Measurements from ENCODE around the gene PSD2.

Gene PSD2

GRCh38 chr5:139835656-139836055, 40.0 kb downstream of the PSD2 start:
- H3K4me3 ChIP-seq (ENCODE audit: low read length): no peak overlapping the region
- H3K9ac ChIP-seq (ENCODE audit: low read depth, low read length): no peak overlapping the region
- no peak overlapping the region for H3K4me2 ChIP-seq (ENCODE audit: low read length)
- H3K36me3 ChIP-seq (ENCODE audit: insufficient read depth, low read length): no peaks in the 10 kb centered on the region
- peaks cover 36% of the 10 kb centered on the region for H3K27me3 ChIP-seq (ENCODE audit: control insufficient read depth, insufficient read depth, low read length)
- no peaks in the 10 kb centered on the region for H3K4me1 ChIP-seq (ENCODE audit: control insufficient read depth, insufficient read depth, low read length)
- H3K9me3 ChIP-seq (replicated peaks; ENCODE audit: low read length): no peaks in the 10 kb centered on the region

GRCh38 chr5:139836469-139837208, 41.0 kb downstream of the PSD2 start:
- Histone ChIP-seq H3K4me1 (ENCODE audit: control insufficient read depth, insufficient read depth, low read length) (no peaks in the 10 kb centered on the region), H3K36me3 (ENCODE audit: insufficient read depth, low read length) (no peaks in the 10 kb centered on the region), H3K4me2 (ENCODE audit: low read length) (no peak overlapping the region), H3K4me3 (ENCODE audit: low read length) (no peak overlapping the region), H3K9ac (ENCODE audit: low read depth, low read length) (no peak overlapping the region), H3K9me3 (replicated peaks; ENCODE audit: low read length) (no peaks in the 10 kb centered on the region), H3K27me3 (ENCODE audit: control insufficient read depth, insufficient read depth, low read length) (peaks cover 32% of the 10 kb centered on the region)

GRCh38 chr5:139837711-139838380, 42.2 kb downstream of the PSD2 start:
- H3K9ac ChIP-seq (ENCODE audit: low read depth, low read length): no peak overlapping the region
- no peak overlapping the region for H3K4me2 ChIP-seq (ENCODE audit: low read length)
- H3K9me3 ChIP-seq (replicated peaks; ENCODE audit: low read length): no peaks in the 10 kb centered on the region

DNA sequence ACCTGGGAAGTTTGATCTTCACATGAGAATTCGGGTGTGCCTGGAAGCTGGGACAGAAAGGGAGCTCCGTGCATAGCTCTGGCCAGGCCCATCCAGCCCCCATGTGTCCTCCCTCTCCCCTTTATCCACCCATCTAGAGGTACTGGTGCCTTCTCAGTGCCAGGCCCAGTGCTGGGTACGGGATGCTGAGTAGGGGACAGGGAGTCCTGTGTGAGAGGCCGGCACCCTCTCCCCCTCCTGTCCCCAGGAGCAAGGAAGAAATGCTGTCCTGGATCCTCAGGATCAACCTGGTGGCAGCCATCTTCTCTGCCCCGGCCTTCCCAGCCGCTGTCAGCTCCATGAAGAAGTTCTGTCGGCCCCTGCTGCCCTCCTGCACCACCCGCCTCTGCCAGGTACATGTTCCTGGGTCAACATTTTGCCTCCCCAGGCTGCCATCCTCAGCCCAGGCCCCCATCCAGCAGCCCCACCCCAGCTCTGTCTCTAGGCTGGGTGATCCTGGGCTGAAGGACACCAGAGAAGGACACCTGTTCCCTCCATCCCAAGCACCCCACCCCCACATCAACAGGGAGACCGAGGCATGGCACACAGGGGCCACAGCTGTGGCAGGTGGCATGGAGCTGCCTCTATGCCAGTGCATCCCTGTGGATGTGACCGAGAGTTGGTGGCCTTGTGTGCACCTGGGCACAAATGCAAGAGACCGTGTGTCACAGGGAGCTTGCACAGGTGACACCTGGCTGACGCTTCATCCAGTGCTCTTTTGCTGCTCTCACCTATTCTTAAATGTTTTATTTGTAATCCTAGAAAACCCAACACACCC, 43.0 kb downstream of the PSD2 start:
- Histone ChIP-seq H3K4me2 (ENCODE audit: low read length) (no peak overlapping the region), H3K36me3 (ENCODE audit: insufficient read depth, low read length) (no peaks in the 10 kb centered on the region), H3K9me3 (replicated peaks; ENCODE audit: low read length) (no peaks in the 10 kb centered on the region), H3K4me1 (ENCODE audit: control insufficient read depth, insufficient read depth, low read length) (no peaks in the 10 kb centered on the region), H3K4me3 (ENCODE audit: low read length) (no peak overlapping the region), H3K9ac (ENCODE audit: low read depth, low read length) (no peak overlapping the region), H3K27me3 (ENCODE audit: control insufficient read depth, insufficient read depth, low read length) (peaks cover 30% of the 10 kb centered on the region)

More at GRCh38 chr5:139837711-139838380, 42.2 kb downstream of the PSD2 start:
- no peaks in the 10 kb centered on the region for H3K36me3 ChIP-seq (ENCODE audit: insufficient read depth, low read length)
- no peak overlapping the region for H3K4me3 ChIP-seq (ENCODE audit: low read length)
- no peaks in the 10 kb centered on the region for H3K4me1 ChIP-seq (ENCODE audit: control insufficient read depth, insufficient read depth, low read length)
- H3K27me3 ChIP-seq (ENCODE audit: control insufficient read depth, insufficient read depth, low read length): peaks cover 31% of the 10 kb centered on the region

GRCh38 chr5:139839232-139839815, 43.7 kb downstream of the PSD2 start:
- Histone ChIP-seq H3K4me3 (ENCODE audit: low read length) (no peak overlapping the region), H3K4me1 (ENCODE audit: control insufficient read depth, insufficient read depth, low read length) (no peaks in the 10 kb centered on the region), H3K9me3 (replicated peaks; ENCODE audit: low read length) (no peaks in the 10 kb centered on the region), H3K9ac (ENCODE audit: low read depth, low read length) (no peak overlapping the region), H3K4me2 (ENCODE audit: low read length) (no peak overlapping the region), H3K27me3 (ENCODE audit: control insufficient read depth, insufficient read depth, low read length) (peaks cover 26% of the 10 kb centered on the region), H3K36me3 (ENCODE audit: insufficient read depth, low read length) (no peaks in the 10 kb centered on the region)

- H3K9ac ChIP-seq (ENCODE audit: low read depth, low read length): no peak overlapping the region
- no peaks in the 10 kb centered on the region for H3K4me1 ChIP-seq (ENCODE audit: control insufficient read depth, insufficient read depth, low read length)
- H3K36me3 ChIP-seq (ENCODE audit: insufficient read depth, low read length): no peaks in the 10 kb centered on the region
- H3K4me3 ChIP-seq (ENCODE audit: low read length): no peak overlapping the region
- no peak overlapping the region for H3K4me2 ChIP-seq (ENCODE audit: low read length)
- peaks cover 30% of the 10 kb centered on the region for H3K27me3 ChIP-seq (ENCODE audit: control insufficient read depth, insufficient read depth, low read length)
- H3K9me3 ChIP-seq (replicated peaks; ENCODE audit: low read length): no peaks in the 10 kb centered on the region
Observed at GRCh38 chr5:139839918-139840317, 44.3 kb downstream of the PSD2 start.

GRCh38 chr5:139841549-139841948, 45.9 kb downstream of the PSD2 start:
- Histone ChIP-seq H3K4me1 (ENCODE audit: control insufficient read depth, insufficient read depth, low read length) (no peaks in the 10 kb centered on the region), H3K9me3 (replicated peaks; ENCODE audit: low read length) (no peaks in the 10 kb centered on the region), H3K4me2 (ENCODE audit: low read length) (no peak overlapping the region), H3K9ac (ENCODE audit: low read depth, low read length) (no peak overlapping the region), H3K36me3 (ENCODE audit: insufficient read depth, low read length) (no peaks in the 10 kb centered on the region), H3K4me3 (ENCODE audit: low read length) (no peak overlapping the region), H3K27me3 (ENCODE audit: control insufficient read depth, insufficient read depth, low read length) (peaks cover 46% of the 10 kb centered on the region)

- Histone ChIP-seq H3K36me3 (ENCODE audit: insufficient read depth, low read length) (no peaks in the 10 kb centered on the region), H3K27me3 (ENCODE audit: control insufficient read depth, insufficient read depth, low read length) (peaks cover 53% of the 10 kb centered on the region), H3K9ac (ENCODE audit: low read depth, low read length) (no peak overlapping the region), H3K4me1 (ENCODE audit: control insufficient read depth, insufficient read depth, low read length) (no peaks in the 10 kb centered on the region), H3K4me3 (ENCODE audit: low read length) (no peak overlapping the region), H3K4me2 (ENCODE audit: low read length) (no peak overlapping the region), H3K9me3 (replicated peaks; ENCODE audit: low read length) (no peaks in the 10 kb centered on the region)
Observed at GRCh38 chr5:139842321-139842720, 46.7 kb downstream of the PSD2 start.

DNA sequence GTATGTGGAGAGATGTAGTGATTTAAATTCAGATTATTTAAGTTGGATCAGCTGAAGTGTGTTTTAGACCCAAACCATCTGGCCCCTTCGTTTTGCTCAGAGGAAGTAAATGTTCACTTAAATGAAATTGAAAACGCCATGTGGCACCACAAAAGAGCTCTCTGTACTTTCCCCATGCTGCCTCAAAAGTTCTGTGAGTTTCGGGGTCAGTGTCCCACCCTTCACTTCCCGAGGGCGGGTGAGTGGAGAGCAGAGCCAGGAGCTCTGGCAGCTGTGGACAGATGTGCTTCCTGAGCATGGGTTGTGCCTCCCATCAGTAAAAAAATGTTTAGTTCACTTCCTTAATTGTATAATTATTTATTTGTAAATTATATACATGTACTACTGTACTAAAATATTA, 48.4 kb downstream of the PSD2 start:
- Histone ChIP-seq H3K27me3 (ENCODE audit: control insufficient read depth, insufficient read depth, low read length) (peaks cover 61% of the 10 kb centered on the region), H3K4me1 (ENCODE audit: control insufficient read depth, insufficient read depth, low read length) (no peaks in the 10 kb centered on the region), H3K4me3 (ENCODE audit: low read length) (no peak overlapping the region), H3K4me2 (ENCODE audit: low read length) (no peak overlapping the region), H3K9ac (ENCODE audit: low read depth, low read length) (no peak overlapping the region), H3K36me3 (ENCODE audit: insufficient read depth, low read length) (no peaks in the 10 kb centered on the region), H3K9me3 (replicated peaks; ENCODE audit: low read length) (no peaks in the 10 kb centered on the region)

GRCh38 chr5:139844472-139845145, 49.0 kb downstream of the PSD2 start:
- Histone ChIP-seq H3K9ac (ENCODE audit: low read depth, low read length) (no peak overlapping the region), H3K27me3 (ENCODE audit: control insufficient read depth, insufficient read depth, low read length) (peaks cover 65% of the 10 kb centered on the region), H3K4me1 (ENCODE audit: control insufficient read depth, insufficient read depth, low read length) (no peaks in the 10 kb centered on the region), H3K4me3 (ENCODE audit: low read length) (no peak overlapping the region), H3K36me3 (ENCODE audit: insufficient read depth, low read length) (no peaks in the 10 kb centered on the region), H3K9me3 (replicated peaks; ENCODE audit: low read length) (no peaks in the 10 kb centered on the region), H3K4me2 (ENCODE audit: low read length) (no peak overlapping the region)

Data from skeletal muscle satellite cell (primary cell).